ENCODE data around the gene NOL11.

DNA sequence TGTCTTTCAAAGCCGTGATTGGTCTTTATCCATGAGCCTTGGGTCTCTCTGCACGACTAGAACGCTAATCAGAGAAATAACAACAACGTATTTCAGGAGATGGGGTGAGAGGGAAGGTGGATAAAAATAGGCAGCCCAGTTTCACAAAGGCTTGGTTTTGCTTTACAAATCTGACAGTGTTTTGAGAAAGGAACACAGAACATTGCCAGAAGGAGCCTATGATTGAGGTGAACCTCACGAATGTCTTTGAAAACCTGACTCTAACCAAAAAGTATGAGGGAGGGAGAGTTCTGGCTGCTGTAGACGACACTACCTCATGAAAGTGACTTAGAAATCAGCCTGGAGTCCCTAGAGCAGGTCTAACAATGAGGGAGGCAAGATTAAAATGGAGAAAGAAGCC lies 38.0 kb upstream of the NOL11 start:
- no peak for TF ChIP-seq POLR2A (IDR thresholded peaks at IDR 0.05)
- TF ChIP-seq, protein P1, sequence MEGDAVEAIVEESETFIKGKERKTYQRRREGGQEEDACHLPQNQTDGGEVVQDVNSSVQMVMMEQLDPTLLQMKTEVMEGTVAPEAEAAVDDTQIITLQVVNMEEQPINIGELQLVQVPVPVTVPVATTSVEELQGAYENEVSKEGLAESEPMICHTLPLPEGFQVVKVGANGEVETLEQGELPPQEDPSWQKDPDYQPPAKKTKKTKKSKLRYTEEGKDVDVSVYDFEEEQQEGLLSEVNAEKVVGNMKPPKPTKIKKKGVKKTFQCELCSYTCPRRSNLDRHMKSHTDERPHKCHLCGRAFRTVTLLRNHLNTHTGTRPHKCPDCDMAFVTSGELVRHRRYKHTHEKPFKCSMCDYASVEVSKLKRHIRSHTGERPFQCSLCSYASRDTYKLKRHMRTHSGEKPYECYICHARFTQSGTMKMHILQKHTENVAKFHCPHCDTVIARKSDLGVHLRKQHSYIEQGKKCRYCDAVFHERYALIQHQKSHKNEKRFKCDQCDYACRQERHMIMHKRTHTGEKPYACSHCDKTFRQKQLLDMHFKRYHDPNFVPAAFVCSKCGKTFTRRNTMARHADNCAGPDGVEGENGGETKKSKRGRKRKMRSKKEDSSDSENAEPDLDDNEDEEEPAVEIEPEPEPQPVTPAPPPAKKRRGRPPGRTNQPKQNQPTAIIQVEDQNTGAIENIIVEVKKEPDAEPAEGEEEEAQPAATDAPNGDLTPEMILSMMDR (IDR thresholded peaks at IDR 0.05): no peak
